Nephron progenitor cell (in vitro differentiated cells): ENCODE results near the gene BIRC7.

Experiments used
- DNase-seq: peaks from one replicate; pipeline ENCODE4 v3.0.0; 2021
- H3K27ac Mint-ChIP-seq: 2 replicates; pipeline ENCODE4 v1.8.0; 2021; ENCODE audit warnings: mild to moderate bottlenecking, moderate library complexity, mixed read lengths
- H3K27me3 Mint-ChIP-seq: 2 replicates; pipeline ENCODE4 v1.8.0; 2021; ENCODE audit warnings: mild to moderate bottlenecking, low read depth, mixed read lengths; ENCODE audit not compliant: poor library complexity
- H3K36me3 Mint-ChIP-seq: 2 replicates; pipeline ENCODE4 v1.8.0; 2021; ENCODE audit warnings: low read depth, mixed read lengths
- H3K4me1 Mint-ChIP-seq: 2 replicates; pipeline ENCODE4 v1.8.0; 2021; ENCODE audit warnings: mixed read lengths
- H3K4me3 Mint-ChIP-seq: 2 replicates; pipeline ENCODE4 v1.8.0; 2021; ENCODE audit warnings: mild to moderate bottlenecking, moderate library complexity, mixed read lengths
- H3K9me3 Mint-ChIP-seq: 2 replicates; pipeline ENCODE4 v1.8.0; 2021; ENCODE audit warnings: mild to moderate bottlenecking, moderate library complexity, mixed read lengths
- CTCF ChIP-seq: fragments of 200-600 bp; sonication (generic); IDR thresholded peaks from 2 replicates; pipeline ENCODE4 v1.5.0; 2021; ENCODE audit warnings: antibody characterized with exemption

BIRC7 gene

GRCh38 chr20:63235399-63235983 is at the start of gene BIRC7:
TSS of gene BIRC7 (plus strand) at chr20:63235905. CDS start at chr20:63236097, 192 bp downstream.
- peak; percentile 68 for DNase-seq
- Mint-ChIP-seq H3K4me3 (peak within 1 kb of the TSS; percentile 32), H3K9me3 (no peaks in the 10 kb centered on the region), H3K4me1 (peaks cover 54% of the 10 kb centered on the region), H3K27ac (no peak within 1 kb of the TSS), H3K36me3 (no peaks in the 10 kb centered on the region), H3K27me3 (peaks cover 8% of the 10 kb centered on the region)
- no peak for TF ChIP-seq CTCF

GRCh38 chr20:63186084-63186483 is 49.6 kb upstream of the BIRC7 start:
- H3K27ac Mint-ChIP-seq, result no peak overlapping the region
- H3K9me3 Mint-ChIP-seq, result no peaks in the 10 kb centered on the region
- H3K36me3 Mint-ChIP-seq, result no peaks in the 10 kb centered on the region
- no peak for TF ChIP-seq CTCF
- H3K27me3 Mint-ChIP-seq, result peaks cover 31% of the 10 kb centered on the region
- no peak for DNase-seq
- no peaks in the 10 kb centered on the region for H3K4me1 Mint-ChIP-seq
- no peak overlapping the region for H3K4me3 Mint-ChIP-seq

GRCh38 chr20:63186528-63187316 is 49.0 kb upstream of the BIRC7 start:
- TF ChIP-seq CTCF, result no peak
- no peak overlapping the region for H3K27ac Mint-ChIP-seq
- H3K4me3 Mint-ChIP-seq, result no peak overlapping the region
- peaks cover 27% of the 10 kb centered on the region for H3K27me3 Mint-ChIP-seq
- DNase-seq, result no peak
- no peaks in the 10 kb centered on the region for H3K36me3 Mint-ChIP-seq
- H3K4me1 Mint-ChIP-seq, result no peaks in the 10 kb centered on the region
- no peaks in the 10 kb centered on the region for H3K9me3 Mint-ChIP-seq

GRCh38 chr20:63187338-63188158 is 48.2 kb upstream of the BIRC7 start:
- H3K27ac Mint-ChIP-seq, result no peak overlapping the region
- no peak for DNase-seq
- no peak overlapping the region for H3K4me3 Mint-ChIP-seq
- no peaks in the 10 kb centered on the region for H3K9me3 Mint-ChIP-seq
- H3K36me3 Mint-ChIP-seq, result no peaks in the 10 kb centered on the region
- H3K4me1 Mint-ChIP-seq, result no peaks in the 10 kb centered on the region
- TF ChIP-seq CTCF, result no peak
- peaks cover 28% of the 10 kb centered on the region for H3K27me3 Mint-ChIP-seq

GRCh38 chr20:63188159-63188442 is 47.6 kb upstream of the BIRC7 start:
- H3K27ac Mint-ChIP-seq, result no peak overlapping the region
- H3K36me3 Mint-ChIP-seq, result no peaks in the 10 kb centered on the region
- DNase-seq, result no peak
- no peak overlapping the region for H3K4me3 Mint-ChIP-seq
- no peak for TF ChIP-seq CTCF
- no peaks in the 10 kb centered on the region for H3K9me3 Mint-ChIP-seq
- no peaks in the 10 kb centered on the region for H3K4me1 Mint-ChIP-seq
- peaks cover 24% of the 10 kb centered on the region for H3K27me3 Mint-ChIP-seq
